ENCODE measurements around the gene NIM1K.
"Not testable (repeated sequence)": the region's sequence is repeated elsewhere in the genome, so short reads cannot be mapped to it uniquely, and the experiment has no call there.

Gene NIM1K

GRCh38 chr5:43296835-43297234 is 104.8 kb downstream of the NIM1K start:
- H3K27me3 ChIP-seq (ENCODE audit: control insufficient read depth, insufficient read depth, low read length), result no peaks in the 10 kb centered on the region
- DNase-seq (ENCODE audit: low read depth, low spot score), result no peak
- peaks cover 20% of the 10 kb centered on the region for H3K36me3 ChIP-seq (ENCODE audit: control insufficient read depth, insufficient read depth, low read length)
- H3K4me3 ChIP-seq (ENCODE audit: low read length), result no peak overlapping the region
- no peaks in the 10 kb centered on the region for H3K9me3 ChIP-seq (ENCODE audit: control insufficient read depth, insufficient read depth, low read length)
- H3K4me1 ChIP-seq (ENCODE audit: control insufficient read depth, insufficient read depth, low read length), result no peaks in the 10 kb centered on the region
- H3K27ac ChIP-seq (ENCODE audit: low read length), result no peak overlapping the region
- no CpG with 5 or more reads among the region's 2 CpGs for WGBS (ENCODE audit: insufficient coverage, insufficient read length)

GRCh38 chr5:43298443-43298842 is 106.4 kb downstream of the NIM1K start:
- H3K27me3 ChIP-seq (ENCODE audit: control insufficient read depth, insufficient read depth, low read length), result no peaks in the 10 kb centered on the region
- no peak overlapping the region for H3K4me3 ChIP-seq (ENCODE audit: low read length)
- 0 out of 2 replicates have a peak, but pooled peaks cover 1% of the 10 kb centered on the region for H3K4me1 ChIP-seq (ENCODE audit: control insufficient read depth, insufficient read depth, low read length)
- H3K36me3 ChIP-seq (ENCODE audit: control insufficient read depth, insufficient read depth, low read length), result peaks cover 20% of the 10 kb centered on the region
- no CpG with 5 or more reads among the region's 5 CpGs for WGBS (ENCODE audit: insufficient coverage, insufficient read length)
- no peak overlapping the region for H3K27ac ChIP-seq (ENCODE audit: low read length)
- no peak for DNase-seq (ENCODE audit: low read depth, low spot score)
- no peaks in the 10 kb centered on the region for H3K9me3 ChIP-seq (ENCODE audit: control insufficient read depth, insufficient read depth, low read length)

- H3K36me3 ChIP-seq (ENCODE audit: control insufficient read depth, insufficient read depth, low read length), result peaks cover 12% of the 10 kb centered on the region
Measured at GRCh38 chr5:43300112-43300511, 108.1 kb downstream of the NIM1K start.

GRCh38 chr5:43301653-43302091 is 109.6 kb downstream of the NIM1K start:
- H3K9me3 ChIP-seq (ENCODE audit: control insufficient read depth, insufficient read depth, low read length), result no peaks in the 10 kb centered on the region
- H3K36me3 ChIP-seq (ENCODE audit: control insufficient read depth, insufficient read depth, low read length), result peaks cover 10% of the 10 kb centered on the region; the same call in 1 of the 2 replicates
- no peaks in the 10 kb centered on the region for H3K27me3 ChIP-seq (ENCODE audit: control insufficient read depth, insufficient read depth, low read length)
- WGBS (ENCODE audit: insufficient coverage, insufficient read length), result no CpG with 5 or more reads among the region's 3 CpGs
- H3K4me3 ChIP-seq (ENCODE audit: low read length), result no peak overlapping the region
- 0 out of 2 replicates have a peak, but pooled peaks cover 1% of the 10 kb centered on the region for H3K4me1 ChIP-seq (ENCODE audit: control insufficient read depth, insufficient read depth, low read length)
- H3K27ac ChIP-seq (ENCODE audit: low read length), result no peak overlapping the region
- DNase-seq (ENCODE audit: low read depth, low spot score), result no peak

More at GRCh38 chr5:43300112-43300511, 108.1 kb downstream of the NIM1K start:
- H3K4me3 ChIP-seq (ENCODE audit: low read length), result no peak overlapping the region
- no peaks in the 10 kb centered on the region for H3K27me3 ChIP-seq (ENCODE audit: control insufficient read depth, insufficient read depth, low read length)
- H3K4me1 ChIP-seq (ENCODE audit: control insufficient read depth, insufficient read depth, low read length), result 0 out of 2 replicates have a peak, but pooled peaks cover 1% of the 10 kb centered on the region
- no CpG with 5 or more reads among the region's 1 CpG for WGBS (ENCODE audit: insufficient coverage, insufficient read length)
- no peaks in the 10 kb centered on the region for H3K9me3 ChIP-seq (ENCODE audit: control insufficient read depth, insufficient read depth, low read length)
- DNase-seq (ENCODE audit: low read depth, low spot score), result no peak
- no peak overlapping the region for H3K27ac ChIP-seq (ENCODE audit: low read length)

- DNase-seq (ENCODE audit: low read depth, low spot score), result no peak
- Histone ChIP-seq H3K4me3 (ENCODE audit: low read length) (no peak overlapping the region), H3K27me3 (ENCODE audit: control insufficient read depth, insufficient read depth, low read length) (no peaks in the 10 kb centered on the region), H3K9me3 (ENCODE audit: control insufficient read depth, insufficient read depth, low read length) (no peaks in the 10 kb centered on the region), H3K4me1 (ENCODE audit: control insufficient read depth, insufficient read depth, low read length) (0 out of 2 replicates have a peak, but pooled peaks cover 1% of the 10 kb centered on the region), H3K36me3 (ENCODE audit: control insufficient read depth, insufficient read depth, low read length) (peaks cover 8% of the 10 kb centered on the region; the same call in 1 of the 2 replicates), H3K27ac (ENCODE audit: low read length) (no peak overlapping the region)
- WGBS (ENCODE audit: insufficient coverage, insufficient read length), result no CpG with 5 or more reads among the region's 3 CpGs
Measured at GRCh38 chr5:43302481-43302880, 110.5 kb downstream of the NIM1K start.

GRCh38 chr5:43303242-43303641 is 111.2 kb downstream of the NIM1K start:
- WGBS (ENCODE audit: insufficient coverage, insufficient read length), result no CpG with 5 or more reads among the region's 4 CpGs
- DNase-seq (ENCODE audit: low read depth, low spot score), result no peak
- Histone ChIP-seq H3K9me3 (ENCODE audit: control insufficient read depth, insufficient read depth, low read length) (no peaks in the 10 kb centered on the region), H3K27me3 (ENCODE audit: control insufficient read depth, insufficient read depth, low read length) (no peaks in the 10 kb centered on the region), H3K4me1 (ENCODE audit: control insufficient read depth, insufficient read depth, low read length) (0 out of 2 replicates have a peak, but pooled peaks cover 1% of the 10 kb centered on the region), H3K4me3 (ENCODE audit: low read length) (no peak overlapping the region), H3K27ac (ENCODE audit: low read length) (no peak overlapping the region), H3K36me3 (ENCODE audit: control insufficient read depth, insufficient read depth, low read length) (peaks cover 5% of the 10 kb centered on the region; the same call in 1 of the 2 replicates)

- H3K36me3 ChIP-seq (ENCODE audit: control insufficient read depth, insufficient read depth, low read length), result no peaks in the 10 kb centered on the region; the same call in 1 of the 2 replicates
- 0 out of 2 replicates have a peak, but pooled peaks cover 1% of the 10 kb centered on the region for H3K4me1 ChIP-seq (ENCODE audit: control insufficient read depth, insufficient read depth, low read length)
- no peaks in the 10 kb centered on the region for H3K9me3 ChIP-seq (ENCODE audit: control insufficient read depth, insufficient read depth, low read length)
- no CpG with 5 or more reads among the region's 1 CpG for WGBS (ENCODE audit: insufficient coverage, insufficient read length)
- no peak overlapping the region for H3K27ac ChIP-seq (ENCODE audit: low read length)
- no peak for DNase-seq (ENCODE audit: low read depth, low spot score)
- H3K4me3 ChIP-seq (ENCODE audit: low read length), result no peak overlapping the region
- H3K27me3 ChIP-seq (ENCODE audit: control insufficient read depth, insufficient read depth, low read length), result no peaks in the 10 kb centered on the region
Measured at GRCh38 chr5:43304525-43304924, 112.5 kb downstream of the NIM1K start.

GRCh38 chr5:43305948-43306565 is 114.0 kb downstream of the NIM1K start:
- Histone ChIP-seq H3K9me3 (ENCODE audit: control insufficient read depth, insufficient read depth, low read length) (no peaks in the 10 kb centered on the region), H3K4me3 (ENCODE audit: low read length) (no peak overlapping the region), H3K27me3 (ENCODE audit: control insufficient read depth, insufficient read depth, low read length) (no peaks in the 10 kb centered on the region), H3K27ac (ENCODE audit: low read length) (no peak overlapping the region), H3K4me1 (ENCODE audit: control insufficient read depth, insufficient read depth, low read length) (0 out of 2 replicates have a peak, but pooled peaks cover 1% of the 10 kb centered on the region), H3K36me3 (ENCODE audit: control insufficient read depth, insufficient read depth, low read length) (no peaks in the 10 kb centered on the region; the same call in 1 of the 2 replicates)
- DNase-seq (ENCODE audit: low read depth, low spot score), result no peak
- WGBS (ENCODE audit: insufficient coverage, insufficient read length), result no CpG with 5 or more reads among the region's 1 CpG

GRCh38 chr5:43306954-43307353 is 114.9 kb downstream of the NIM1K start:
- not testable (repeated sequence) for H3K4me3 ChIP-seq (ENCODE audit: low read length); H3K9me3 ChIP-seq (ENCODE audit: control insufficient read depth, insufficient read depth, low read length); H3K27ac ChIP-seq (ENCODE audit: low read length); H3K27me3 ChIP-seq (ENCODE audit: control insufficient read depth, insufficient read depth, low read length); DNase-seq (ENCODE audit: low read depth, low spot score); H3K36me3 ChIP-seq (ENCODE audit: control insufficient read depth, insufficient read depth, low read length); H3K4me1 ChIP-seq (ENCODE audit: control insufficient read depth, insufficient read depth, low read length)
- no CpG with 5 or more reads among the region's 5 CpGs for WGBS (ENCODE audit: insufficient coverage, insufficient read length)

- Histone ChIP-seq H3K36me3 (ENCODE audit: control insufficient read depth, insufficient read depth, low read length) (no peaks in the 10 kb centered on the region; the same call in 1 of the 2 replicates), H3K4me1 (ENCODE audit: control insufficient read depth, insufficient read depth, low read length) (peaks cover 2% of the 10 kb centered on the region; the same call in 1 of the 2 replicates)
Measured at GRCh38 chr5:43309122-43309521, 117.1 kb downstream of the NIM1K start.

GRCh38 chr5:43309637-43310036 is 117.6 kb downstream of the NIM1K start:
- no peak for DNase-seq (ENCODE audit: low read depth, low spot score)
- H3K4me3 ChIP-seq (ENCODE audit: low read length), result no peak overlapping the region
- H3K9me3 ChIP-seq (ENCODE audit: control insufficient read depth, insufficient read depth, low read length), result no peaks in the 10 kb centered on the region
- no peaks in the 10 kb centered on the region for H3K27me3 ChIP-seq (ENCODE audit: control insufficient read depth, insufficient read depth, low read length)
- H3K27ac ChIP-seq (ENCODE audit: low read length), result no peak overlapping the region
- peaks cover 2% of the 10 kb centered on the region; the same call in 1 of the 2 replicates for H3K4me1 ChIP-seq (ENCODE audit: control insufficient read depth, insufficient read depth, low read length)
- no peaks in the 10 kb centered on the region; the same call in 1 of the 2 replicates for H3K36me3 ChIP-seq (ENCODE audit: control insufficient read depth, insufficient read depth, low read length)

More at GRCh38 chr5:43309122-43309521, 117.1 kb downstream of the NIM1K start:
- H3K9me3 ChIP-seq (ENCODE audit: control insufficient read depth, insufficient read depth, low read length), result no peaks in the 10 kb centered on the region
- no peak overlapping the region for H3K27ac ChIP-seq (ENCODE audit: low read length)
- no CpG with 5 or more reads among the region's 3 CpGs for WGBS (ENCODE audit: insufficient coverage, insufficient read length)
- H3K4me3 ChIP-seq (ENCODE audit: low read length), result no peak overlapping the region
- no peaks in the 10 kb centered on the region for H3K27me3 ChIP-seq (ENCODE audit: control insufficient read depth, insufficient read depth, low read length)
- no peak for DNase-seq (ENCODE audit: low read depth, low spot score)

Measured in iPS DF 6.9 (cell line).